HG03097 (cell line): ENCODE measurements around the gene LAPTM5.

Experiments used
- ATAC-seq: cut with Tn5 transposase; IDR thresholded peaks from one replicate; pipeline ENCODE4 v1.9.1; 2021; ENCODE audit not compliant: unreplicated experiment, low FRiP score

LAPTM5 gene

GRCh38 chr1:30732277-30732996, 25.1 kb downstream of the LAPTM5 start:
- peak; percentile 43 for ATAC-seq

GRCh38 chr1:30731806-30732276, 25.7 kb downstream of the LAPTM5 start:
- no peak for ATAC-seq

- no peak for ATAC-seq
Observed at GRCh38 chr1:30731109-30731805, 26.3 kb downstream of the LAPTM5 start.

- no peak for ATAC-seq
Observed at GRCh38 chr1:30730346-30731108, 27.0 kb downstream of the LAPTM5 start.

- ATAC-seq: no peak
Observed at GRCh38 chr1:30729901-30730300, 27.7 kb downstream of the LAPTM5 start.

- no peak for ATAC-seq
Observed at GRCh38 chr1:30728832-30729638, 28.5 kb downstream of the LAPTM5 start.

- ATAC-seq: no peak
Observed at GRCh38 chr1:30728340-30728739, 29.2 kb downstream of the LAPTM5 start.

GRCh38 chr1:30727824-30728223, 29.8 kb downstream of the LAPTM5 start:
- ATAC-seq: no peak

GRCh38 chr1:30726773-30727684, 30.5 kb downstream of the LAPTM5 start:
- ATAC-seq: no peak

- no peak for ATAC-seq
Observed at GRCh38 chr1:30726236-30726635, 31.3 kb downstream of the LAPTM5 start.

- ATAC-seq: no peak
Observed at GRCh38 chr1:30725450-30726095, 32.0 kb downstream of the LAPTM5 start.

- ATAC-seq: no peak
Observed at GRCh38 chr1:30724655-30725421, 32.7 kb downstream of the LAPTM5 start.

- no peak for ATAC-seq
Observed at GRCh38 chr1:30724175-30724574, 33.4 kb downstream of the LAPTM5 start.

GRCh38 chr1:30723331-30723755, 34.2 kb downstream of the LAPTM5 start, which contains the start of gene MATN1:
MATN1 (minus strand) TSS chr1:30723585; CDS start chr1:30723551, 34 bp downstream.
- ATAC-seq: no peak

- no peak for ATAC-seq
Observed at GRCh38 chr1:30721812-30722537, 35.6 kb downstream of the LAPTM5 start.

- ATAC-seq: no peak
Observed at GRCh38 chr1:30721341-30721793, 36.2 kb downstream of the LAPTM5 start.
